Heart right ventricle (tissue), 16 donors: Measurements from ENCODE around the gene GPR22. TPM values are rescaled to one million over a fixed set of nuclear protein-coding genes. Genes with fewer than 3 reads are reported as not detected.

Experiments used
- ATAC-seq, 8 donors: fragments of 200-7000 bp; cut with Tn5 transposase; one replicate each; pipeline ENCODE4 v1.9.1; 2020; ENCODE audit warnings: mild to moderate bottlenecking in 8 of 8, moderate library complexity in 8 of 8, moderate number of reproducible peaks in 1 of 8
- DNase-seq, 2 donors: peaks; one replicate each; pipeline ENCODE4 v3.0.0-alpha.2; 2020
- H3K27ac ChIP-seq, 10 donors: fragments of 200-600 bp; sonication (generic) in 2 of 10; one replicate each; pipeline versions ENCODE4 v1.5.0 to v1.8.0; 2020 to 2022; ENCODE audit warnings: mild to moderate bottlenecking in 3 of 10
- H3K27me3 ChIP-seq, 7 donors: fragments of 200-600 bp; one replicate each; pipeline ENCODE4 v1.8.0; 2021 to 2022; ENCODE audit warnings: mild to moderate bottlenecking in 2 of 7
- H3K36me3 ChIP-seq, 9 donors: fragments of 200-600 bp; sonication (generic) in 1 of 9; one replicate each; pipeline versions ENCODE4 v1.5.0 to v1.8.0; 2020 to 2022; ENCODE audit warnings: mild to moderate bottlenecking in 2 of 9
- H3K4me1 ChIP-seq, 9 donors: fragments of 200-600 bp; sonication (generic) in 1 of 9; one replicate each; pipeline versions ENCODE4 v1.5.0 to v1.8.0; 2020 to 2022; ENCODE audit warnings: mild to moderate bottlenecking in 4 of 9
- H3K4me3 ChIP-seq, 10 donors: fragments of 200-600 bp; sonication (generic) in 2 of 10; one replicate each; pipeline versions ENCODE4 v1.5.0 to v1.8.0; 2020 to 2022; ENCODE audit warnings: mild to moderate bottlenecking in 7 of 10, moderate library complexity in 2 of 10
- H3K9me3 ChIP-seq, 11 donors: fragments of 200-600 bp in 10 of 11; sonication (generic) in 2 of 11; one replicate each; pipeline versions ENCODE4 v1.5.0 to v1.8.0; 2013 to 2022; ENCODE audit warnings: mild to moderate bottlenecking in 2 of 11, control low read depth in 1 of 11, moderate library complexity in 1 of 11
- CTCF ChIP-seq, 9 donors: fragments of 200-600 bp; sonication (generic) in 2 of 9; IDR thresholded peaks; one replicate each; pipeline versions ENCODE4 v1.5.0 to v1.8.0; 2021 to 2022; ENCODE audit warnings: antibody characterized with exemption in 9 of 9, mild to moderate bottlenecking in 5 of 9, moderate library complexity in 1 of 9
- WGBS, 2 donors: extraction: QIAGEN DNeasy Blood & Tissue Kit; methylation state at CpG; one replicate each; pipeline ENCODE4 v1.1.7; 2013; ENCODE audit warnings: inconsistent platforms in 1 of 2; 5-methylcytosine and 5-hydroxymethylcytosine counted together
- intact Hi-C, 10 donors: fragments of 100-400 bp; cut with DNase I; formaldehyde crosslinking; loops; one replicate each; pipeline versions ENCODE4 v1.11.1 to v1.14.2; 2022
- polyA plus RNA-seq, 2 donors: library from polyadenylated mRNA; stranded (reverse); fragments of 200-250 nt; gene quantifications; one replicate each; pipeline ENCODE4 v1.2.3, GENCODE V29; 2013
- total RNA-seq, 10 donors: library from RNA; stranded (reverse); fragmentation: NEBNext Ultra II Directional in 3 of 10; extraction: Animal tissue kit (Norgen Biotek cat#: 25700) in 3 of 10; gene quantifications; one replicate each; pipeline versions ENCODE4 v1.2.1 to v1.2.4, GENCODE V29; 2021 to 2023
- donor health status: Arrhythmogenic right ventricular cardiomyopathy.
- donor health status: ischemic (EF 13 %, LVEDD 7.1; RV severe dilation, severe dysfunction).
- donor health status: healthy with polysubstance abuse.
- donor health status: DM: no; HTN: yes; CAD: no.
- donor health status: DM: no; HTN: no; CAD: no.
- donor health status: ischemic (EF 25% LVEDD 6.9; RV normal size, moderate dysfunction).
- donor health status: ischemic (EF 25% LVEDD 5.7; RV mildly dilated, moderate dysfunction).
- donor health status: healthy.
- donor health status: DM: yes; HTN: yes; CAD: no.
- donor health status: Ischemic cardiomyopathy.
- donor health status: ischemic (EF 35%, LVEDD 5.7; RV mildly dilated, moderate dysfunction).
- donor health status: nonischemic (EF 11% LVEDD 7.7; RV severe dilation, severe dysfunction).
- donor health status: DM: yes; HTN: yes; CAD: no.
- donor health status: PGD.
- donor health status: ischemic (EF 29% LVEDD 5.4; RV normal size, mild dysfunction).
- donor health status: nonischemic (EF 23%, LVEDD 6.1; RV moderate dilation, normal function).

The GPR22 gene
- total and polyA plus RNA-seq, 12 donors, result 6.1 to 61.9 (median 34.8) TPM

GRCh38 chr7:107453388-107453787 lies 16.5 kb upstream of the GPR22 start:
- H3K27me3 ChIP-seq, result no peaks in the 10 kb centered on the region
- intact Hi-C loops, result loop anchor here in 1 of 10 donors (10.0 kb wide), 1 partner anchor 249 kb away; no protein-coding TSS in a partner anchor

GRCh38 chr7:107461938-107462533 lies 7.8 kb upstream of the GPR22 start:
- Histone ChIP-seq H3K27ac (peak overlapping the region in 8 of 10 donors; percentile 8 to 65 (median 51)), H3K27me3 (no peaks in the 10 kb centered on the region), H3K4me1 (peaks cover 0 to 39% (median 5%) of the 10 kb centered on the region in 9 donors), H3K9me3 (peaks cover 0 to 3% (median 0%) of the 10 kb centered on the region in 11 donors), H3K4me3 (no peak overlapping the region), H3K36me3 (peaks cover 0 to 24% (median 5%) of the 10 kb centered on the region in 9 donors)
- intact Hi-C loops, result loop anchor here in 9 of 10 donors (2.0 to 10.0 kb wide), 12 partner anchors 113 to 415 kb away; partner anchors contain the start of genes BCAP29 (in 1 of the 9) and CBLL1 (in 1 of the 9)
- TF ChIP-seq CTCF (IDR thresholded peaks at IDR 0.05), result no peak
- no peak for DNase-seq
- WGBS, 2 donors, result 40 to 58% methylated on average over 2 of the region's 2 CpGs
- ATAC-seq, result peak in 6 of 8 donors; percentile 17 to 78 (median 61)

More at GRCh38 chr7:107453388-107453787, 16.5 kb upstream of the GPR22 start:
- H3K4me1 ChIP-seq, result peaks cover 0 to 12% (median 0%) of the 10 kb centered on the region in 9 donors
- H3K9me3 ChIP-seq, result peaks cover 0 to 5% (median 0%) of the 10 kb centered on the region in 11 donors
- peaks cover 0 to 20% (median 0%) of the 10 kb centered on the region in 9 donors for H3K36me3 ChIP-seq
- ATAC-seq, result no peak
- TF ChIP-seq CTCF (IDR thresholded peaks at IDR 0.05), result no peak
- no peak overlapping the region for H3K27ac ChIP-seq
- H3K4me3 ChIP-seq, result no peak overlapping the region
- DNase-seq, result no peak
- WGBS, 2 donors, result 92 to 95% methylated on average over 1 of the region's 1 CpG

GRCh38 chr7:107463139-107464078 lies 6.4 kb upstream of the GPR22 start:
- H3K4me1 ChIP-seq, result peaks cover 0 to 39% (median 5%) of the 10 kb centered on the region in 9 donors
- DNase-seq, result peak; percentile 46 to 61
- peak overlapping the region in 4 of 10 donors; percentile 15 to 65 (median 49) for H3K27ac ChIP-seq
- intact Hi-C loops, result loop anchor here in 9 of 10 donors (1.0 to 10.0 kb wide), 13 partner anchors 111 to 414 kb away; partner anchors contain the start of genes BCAP29 (in 1 of the 9) and CBLL1 (in 1 of the 9)
- H3K27me3 ChIP-seq, result no peaks in the 10 kb centered on the region
- peak; percentile 54 to 91 (median 73) for TF ChIP-seq CTCF (IDR thresholded peaks at IDR 0.05)
- 79 to 80% methylated on average over 6 of the region's 6 CpGs for WGBS, 2 donors
- H3K9me3 ChIP-seq, result no peaks in the 10 kb centered on the region
- H3K4me3 ChIP-seq, result no peak overlapping the region
- ATAC-seq, result peak; percentile 75 to 96 (median 90)
- H3K36me3 ChIP-seq, result peaks cover 0 to 13% (median 0%) of the 10 kb centered on the region in 9 donors
